Measurements from ENCODE around the gene PRKAR1A. TPM values are rescaled to one million over a fixed set of nuclear protein-coding genes. Genes with fewer than 3 reads are reported as not detected.
A peak's percentile ranks its signal among the peaks of the same experiment; 100 is the strongest.

The PRKAR1A gene
- total and polyA plus RNA-seq, 4 donors = 55.6 to 118 (median 104) TPM

GRCh38 chr17:68531252-68531651, 19.0 kb downstream of the PRKAR1A start:
- H3K9ac ChIP-seq (ENCODE audit: low read depth in 1 of 2, low read length in 2 of 2) = peak overlapping the region in 1 of 2 donors; percentile 12
- no peak for DNase-seq (ENCODE audit: low spot score)
- TF ChIP-seq GABPA (IDR thresholded peaks at IDR 0.05 in 1 of 2, conservative IDR thresholded peaks at IDR 0.05 in 1 of 2) (no peak), FOXA1 (IDR thresholded peaks at IDR 0.05) (no peak), SP1 (IDR thresholded peaks at IDR 0.05) (peak; percentile 65), FOXA2 (IDR thresholded peaks at IDR 0.05) (no peak), JUND (IDR thresholded peaks at IDR 0.05) (peak in 1 of 2 donors; percentile 20), YY1 (IDR thresholded peaks at IDR 0.05) (no peak), NR2F2 (IDR thresholded peaks at IDR 0.05) (no peak), HNF4G (IDR thresholded peaks at IDR 0.05) (peak; percentile 50), HNF4A (conservative IDR thresholded peaks at IDR 0.05) (peak; percentile 86 to 90), RXRA (IDR thresholded peaks at IDR 0.05) (peak; percentile 35 to 52), ATF3 (IDR thresholded peaks at IDR 0.05) (no peak), EGR1 (IDR thresholded peaks at IDR 0.05; ENCODE audit: low read depth in 2 of 2) (no peak), TAF1 (conservative IDR thresholded peaks at IDR 0.05) (no peak), REST (IDR thresholded peaks at IDR 0.05) (no peak), MAX (IDR thresholded peaks at IDR 0.05) (no peak), RAD21 (IDR thresholded peaks at IDR 0.05) (peak; percentile 39 to 53)
- TF ChIP-seq, protein P1, sequence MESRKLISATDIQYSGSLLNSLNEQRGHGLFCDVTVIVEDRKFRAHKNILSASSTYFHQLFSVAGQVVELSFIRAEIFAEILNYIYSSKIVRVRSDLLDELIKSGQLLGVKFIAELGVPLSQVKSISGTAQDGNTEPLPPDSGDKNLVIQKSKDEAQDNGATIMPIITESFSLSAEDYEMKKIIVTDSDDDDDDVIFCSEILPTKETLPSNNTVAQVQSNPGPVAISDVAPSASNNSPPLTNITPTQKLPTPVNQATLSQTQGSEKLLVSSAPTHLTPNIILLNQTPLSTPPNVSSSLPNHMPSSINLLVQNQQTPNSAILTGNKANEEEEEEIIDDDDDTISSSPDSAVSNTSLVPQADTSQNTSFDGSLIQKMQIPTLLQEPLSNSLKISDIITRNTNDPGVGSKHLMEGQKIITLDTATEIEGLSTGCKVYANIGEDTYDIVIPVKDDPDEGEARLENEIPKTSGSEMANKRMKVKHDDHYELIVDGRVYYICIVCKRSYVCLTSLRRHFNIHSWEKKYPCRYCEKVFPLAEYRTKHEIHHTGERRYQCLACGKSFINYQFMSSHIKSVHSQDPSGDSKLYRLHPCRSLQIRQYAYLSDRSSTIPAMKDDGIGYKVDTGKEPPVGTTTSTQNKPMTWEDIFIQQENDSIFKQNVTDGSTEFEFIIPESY (IDR thresholded peaks at IDR 0.05) = peak; percentile 11
- TF ChIP-seq, protein P2, sequence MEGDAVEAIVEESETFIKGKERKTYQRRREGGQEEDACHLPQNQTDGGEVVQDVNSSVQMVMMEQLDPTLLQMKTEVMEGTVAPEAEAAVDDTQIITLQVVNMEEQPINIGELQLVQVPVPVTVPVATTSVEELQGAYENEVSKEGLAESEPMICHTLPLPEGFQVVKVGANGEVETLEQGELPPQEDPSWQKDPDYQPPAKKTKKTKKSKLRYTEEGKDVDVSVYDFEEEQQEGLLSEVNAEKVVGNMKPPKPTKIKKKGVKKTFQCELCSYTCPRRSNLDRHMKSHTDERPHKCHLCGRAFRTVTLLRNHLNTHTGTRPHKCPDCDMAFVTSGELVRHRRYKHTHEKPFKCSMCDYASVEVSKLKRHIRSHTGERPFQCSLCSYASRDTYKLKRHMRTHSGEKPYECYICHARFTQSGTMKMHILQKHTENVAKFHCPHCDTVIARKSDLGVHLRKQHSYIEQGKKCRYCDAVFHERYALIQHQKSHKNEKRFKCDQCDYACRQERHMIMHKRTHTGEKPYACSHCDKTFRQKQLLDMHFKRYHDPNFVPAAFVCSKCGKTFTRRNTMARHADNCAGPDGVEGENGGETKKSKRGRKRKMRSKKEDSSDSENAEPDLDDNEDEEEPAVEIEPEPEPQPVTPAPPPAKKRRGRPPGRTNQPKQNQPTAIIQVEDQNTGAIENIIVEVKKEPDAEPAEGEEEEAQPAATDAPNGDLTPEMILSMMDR (IDR thresholded peaks at IDR 0.05; ENCODE audit: low read depth, low read length, missing input control) = no peak
- H3K9me3 ChIP-seq (ENCODE audit: control insufficient read depth in 4 of 4, low read length in 3 of 4) = no peaks in the 10 kb centered on the region
- H3K4me1 ChIP-seq (ENCODE audit: control insufficient read depth in 4 of 4, insufficient read depth in 4 of 4, low read length in 3 of 4) = peaks cover 3 to 44% (median 33%) of the 10 kb centered on the region in 4 donors
- H3K27ac ChIP-seq (ENCODE audit: low read depth in 1 of 2, low read length in 2 of 2) = peak overlapping the region; percentile 62
- no peak overlapping the region for H3K4me3 ChIP-seq (ENCODE audit: low read depth in 1 of 3, low read length in 3 of 3)
- H3K27me3 ChIP-seq (ENCODE audit: control insufficient read depth in 4 of 4, insufficient read depth in 4 of 4, low read length in 3 of 4) = no peaks in the 10 kb centered on the region
- 46% methylated on average over 4 of the region's 4 CpGs for WGBS
- peaks cover 6 to 45% (median 29%) of the 10 kb centered on the region in 4 donors for H3K36me3 ChIP-seq (ENCODE audit: control insufficient read depth in 4 of 4, insufficient read depth in 3 of 4, low read depth in 1 of 4, low read length in 3 of 4)
